Gastrocnemius medialis (tissue), 4 donors: ENCODE measurements around the gene KRTAP7-1. TPM values are rescaled to one million over a fixed set of nuclear protein-coding genes. Genes with fewer than 3 reads are reported as not detected.

Experiments used
- ATAC-seq, 2 donors: fragments of 150-250 bp; one replicate each; pipeline ENCODE4 v1.9.1; 2016
- DNase-seq, 2 donors: peaks; one replicate each; pipeline ENCODE4 v3.0.0-alpha.2; 2019
- H3K27ac ChIP-seq, 4 donors: fragments of 200-600 bp; sonication (generic); 1 replicate in 1 of 4; 2 replicates in 3 of 4; pipeline ENCODE4 v1.5.1; 2016 to 2018; ENCODE audit warnings: mild to moderate bottlenecking in 2 of 4, moderate library complexity in 1 of 4
- H3K27me3 ChIP-seq, 3 donors: fragments of 200-600 bp; sonication (generic) in 2 of 3; 1 replicate in 1 of 3; 2 replicates in 2 of 3; pipeline versions ENCODE4 v1.5.1 to v1.6.0; 2016 to 2019; ENCODE audit warnings: mild to moderate bottlenecking in 1 of 3, moderate library complexity in 1 of 3
- H3K36me3 ChIP-seq, 2 donors: fragments of 200-600 bp; sonication (generic) in 1 of 2; one replicate each; pipeline ENCODE4 v1.5.1; 2017 to 2018
- H3K4me1 ChIP-seq, 2 donors: fragments of 200-600 bp; sonication (generic) in 1 of 2; one replicate each; pipeline ENCODE4 v1.5.1; 2016 to 2017; ENCODE audit warnings: mild to moderate bottlenecking in 2 of 2
- H3K4me3 ChIP-seq, 4 donors: fragments of 200-600 bp; sonication (generic) in 3 of 4; 1 replicate in 1 of 4; 2 replicates in 3 of 4; pipeline ENCODE4 v1.5.1; 2016 to 2019; ENCODE audit warnings: mild to moderate bottlenecking in 2 of 4
- H3K9me3 ChIP-seq, 3 donors: fragments of 200-600 bp; sonication (generic) in 2 of 3; 1 replicate in 1 of 3; 2 replicates in 2 of 3; pipeline ENCODE4 v1.5.1; 2016 to 2019
- CTCF ChIP-seq, 5 experiments: fragments of 450-650 bp in 3 of 5; fragments of 200-600 bp in 2 of 5; sonication (generic) in 2 of 5; IDR thresholded peaks in 4 of 5; conservative IDR thresholded peaks in 1 of 5; 1 replicate in 4 of 5; 2 replicates in 1 of 5; pipeline ENCODE4 v1.5.1; 2016 to 2019; ENCODE audit warnings: antibody characterized with exemption in 5 of 5, mild to moderate bottlenecking in 3 of 5, moderate library complexity in 3 of 5
- POLR2A ChIP-seq, 2 donors: fragments of 450-650 bp; IDR thresholded peaks; one replicate each; pipeline ENCODE4 v1.6.1; 2017; ENCODE audit warnings: antibody characterized with exemption in 2 of 2, mild to moderate bottlenecking in 2 of 2, moderate library complexity in 2 of 2
- in situ Hi-C, 4 donors: fragments of 200-750 bp; cut with MboI; loops; one replicate each; pipeline versions ENCODE4 v1.15.0 to v1.8.0; 2017; ENCODE audit warnings: low sequenced_read_pairs in 4 of 4
- intact Hi-C: fragments of 100-400 bp; cut with DNase I; formaldehyde crosslinking; loops from one replicate; pipeline ENCODE4 v1.15.1; 2023; ENCODE audit warnings: low total_unique reads
- total RNA-seq, 4 donors: library from RNA; depleted of rRNA; stranded (reverse); fragments of >200 nt; gene quantifications; one replicate each; pipeline versions ENCODE4 v1.1.0 to v1.2.3, GENCODE V29; 2016

KRTAP7-1 gene
- total RNA-seq, 4 donors from 2014 or later, result not detected

- H3K4me1 ChIP-seq, result no peaks in the 10 kb centered on the region
- DNase-seq (no peak), ATAC-seq (no peak)
- H3K27me3 ChIP-seq, result no peaks in the 10 kb centered on the region
- H3K36me3 ChIP-seq, result no peaks in the 10 kb centered on the region
- H3K27ac ChIP-seq, result no peak within 1 kb of the TSS
- H3K9me3 ChIP-seq, result no peaks in the 10 kb centered on the region
- in situ Hi-C loops, result no loop called here
- intact Hi-C loops, result no loop called here
- TF ChIP-seq CTCF (IDR thresholded peaks at IDR 0.05 in 4 of 5, conservative IDR thresholded peaks at IDR 0.05 in 1 of 5) (no peak), POLR2A (IDR thresholded peaks at IDR 0.05) (no peak)
- no peak within 1 kb of the TSS for H3K4me3 ChIP-seq
Observed at GRCh38 chr21:30813174-30813573, 16.4 kb downstream of the KRTAP7-1 start, which contains the start of gene KRTAP8-1. TSS of gene KRTAP8-1 (minus strand) at chr21:30813274. CDS start at chr21:30813220, 54 bp downstream.

- H3K36me3 ChIP-seq, result no peaks in the 10 kb centered on the region
- no peaks in the 10 kb centered on the region for H3K4me1 ChIP-seq
- no peak overlapping the region for H3K4me3 ChIP-seq
- ATAC-seq (no peak), DNase-seq (no peak)
- in situ Hi-C loops, result no loop called here
- H3K27ac ChIP-seq, result no peak overlapping the region
- no peaks in the 10 kb centered on the region for H3K27me3 ChIP-seq
- no peaks in the 10 kb centered on the region for H3K9me3 ChIP-seq
- TF ChIP-seq POLR2A (IDR thresholded peaks at IDR 0.05) (no peak), CTCF (IDR thresholded peaks at IDR 0.05 in 4 of 5, conservative IDR thresholded peaks at IDR 0.05 in 1 of 5) (no peak)
- intact Hi-C loops, result no loop called here
Observed at GRCh38 chr21:30800605-30801004, 29.0 kb downstream of the KRTAP7-1 start.

GRCh38 chr21:30793581-30794314, 35.8 kb downstream of the KRTAP7-1 start:
- Histone ChIP-seq H3K27ac (no peak overlapping the region), H3K27me3 (no peaks in the 10 kb centered on the region), H3K4me3 (no peak overlapping the region), H3K36me3 (no peaks in the 10 kb centered on the region), H3K9me3 (no peaks in the 10 kb centered on the region), H3K4me1 (no peaks in the 10 kb centered on the region)
- in situ Hi-C loops, result no loop called here
- DNase-seq, result no peak
- intact Hi-C loops, result no loop called here
- no peak for TF ChIP-seq POLR2A (IDR thresholded peaks at IDR 0.05)
- no peak for TF ChIP-seq CTCF (IDR thresholded peaks at IDR 0.05 in 4 of 5, conservative IDR thresholded peaks at IDR 0.05 in 1 of 5)
- no peak for ATAC-seq

GRCh38 chr21:30779249-30779648, 50.3 kb downstream of the KRTAP7-1 start:
- Histone ChIP-seq H3K36me3 (no peaks in the 10 kb centered on the region), H3K9me3 (no peaks in the 10 kb centered on the region), H3K4me3 (no peak overlapping the region), H3K4me1 (no peaks in the 10 kb centered on the region), H3K27me3 (no peaks in the 10 kb centered on the region), H3K27ac (no peak overlapping the region)
- in situ Hi-C loops (no loop called here), intact Hi-C loops (no loop called here)
- DNase-seq (no peak), ATAC-seq (no peak)
- TF ChIP-seq POLR2A (IDR thresholded peaks at IDR 0.05), result no peak
- no peak for TF ChIP-seq CTCF (IDR thresholded peaks at IDR 0.05 in 4 of 5, conservative IDR thresholded peaks at IDR 0.05 in 1 of 5)

Other genes starting within 250 kb of the KRTAP7-1 start
- gene KRTAP22-2, start 239.4 kb downstream of the KRTAP7-1 start, total RNA-seq, result not detected
- gene KRTAP6-3, start 237.3 kb downstream of the KRTAP7-1 start, total RNA-seq, result not detected
- gene KRTAP6-2, start 230.9 kb downstream of the KRTAP7-1 start, total RNA-seq, result not detected
- gene KRTAP22-1, start 228.7 kb downstream of the KRTAP7-1 start, total RNA-seq, result not detected
- not detected for gene KRTAP6-1, start 215.8 kb downstream of the KRTAP7-1 start, total RNA-seq
- not detected for gene KRTAP20-1, start 213.3 kb downstream of the KRTAP7-1 start, total RNA-seq
- gene KRTAP20-4, start 209.1 kb downstream of the KRTAP7-1 start, total RNA-seq, result not detected
- gene KRTAP20-2, start 194.6 kb downstream of the KRTAP7-1 start, total RNA-seq, result not detected
- not detected for gene KRTAP20-3, start 186.9 kb downstream of the KRTAP7-1 start, total RNA-seq
- gene KRTAP21-3, start 111.0 kb downstream of the KRTAP7-1 start, total RNA-seq, result not detected
- not detected for gene KRTAP21-2, start 82.5 kb downstream of the KRTAP7-1 start, total RNA-seq
- not detected for gene KRTAP21-1, start 74.3 kb downstream of the KRTAP7-1 start, total RNA-seq
- gene KRTAP8-1, start 16.5 kb downstream of the KRTAP7-1 start, total RNA-seq, result not detected
- not detected for gene KRTAP11-1, start 51.8 kb upstream of the KRTAP7-1 start, total RNA-seq
- not detected for gene KRTAP19-8, start 208.7 kb upstream of the KRTAP7-1 start, total RNA-seq